OCI-LY7 (cell line): ENCODE data around the gene HIF1AN. TPM values are rescaled to one million over a fixed set of nuclear protein-coding genes. Genes with fewer than 3 reads are reported as not detected.

ENCODE experiments used
- BruUV-seq: library from RNA; stranded (reverse); fragments of 400-500 nt; replicated peaks from 2 replicates; lab custom pipeline; 2021; lab: Mats Ljungman, UMichigan
- CTCF ChIA-PET: fragments of 300-600 bp; sonication (Branson Sonifier 250); formaldehyde crosslinking; loops from one replicate; lab custom pipeline; 2022; ENCODE audit warnings: antibody characterized with exemption; ENCODE audit not compliant: unreplicated experiment; lab: Charles Lee
- POLR2A ChIA-PET: fragments of 300-600 bp; sonication (Branson Sonifier 250); formaldehyde crosslinking; loops from one replicate; lab custom pipeline; 2022; ENCODE audit warnings: antibody characterized with exemption; lab: Charles Lee
- DNase-seq: peaks from one replicate; pipeline ENCODE4 v3.0.0-alpha.2; 2015; ENCODE audit warnings: low spot score
- H2AFZ ChIP-seq: fragments of 200-600 bp; sonication (generic), shearing (Covaris generic); 2 replicates; pipeline ENCODE4 v1.6.1; 2014; ENCODE audit warnings: mild to moderate bottlenecking, antibody characterized with exemption, low read length, moderate library complexity
- H3K27ac ChIP-seq: fragments of 200-600 bp; sonication (generic); 2 replicates; pipeline ENCODE4 v1.5.1; 2014; ENCODE audit warnings: mixed run types, low read depth, mild to moderate bottlenecking, moderate library complexity, low read length, inconsistent platforms; ENCODE audit not compliant: poor library complexity, severe bottlenecking
- H3K36me3 ChIP-seq: fragments of 200-600 bp; sonication (generic); 2 replicates; pipeline ENCODE4 v1.6.1; 2014; ENCODE audit warnings: mild to moderate bottlenecking, antibody characterized with exemption, low read length, moderate library complexity, mixed read lengths; ENCODE audit not compliant: insufficient read depth
- H3K4me1 ChIP-seq: fragments of 200-600 bp; sonication (generic); 2 replicates; pipeline ENCODE4 v1.5.1; 2014; ENCODE audit warnings: mild to moderate bottlenecking, low read length; ENCODE audit not compliant: insufficient read depth, poor library complexity, severe bottlenecking
- H3K4me2 ChIP-seq: fragments of 200-600 bp; sonication (generic); 2 replicates; pipeline ENCODE4 v1.6.1; 2014; ENCODE audit warnings: mild to moderate bottlenecking, low read length
- H3K4me3 ChIP-seq: fragments of 200-600 bp; sonication (generic); 2 replicates; pipeline ENCODE4 v1.5.1; 2014; ENCODE audit warnings: mild to moderate bottlenecking, low read depth, low read length; ENCODE audit not compliant: poor library complexity, severe bottlenecking
- H3K79me2 ChIP-seq: fragments of 200-600 bp; sonication (generic); 2 replicates; pipeline ENCODE4 v1.6.1; 2016; ENCODE audit warnings: low read depth, mild to moderate bottlenecking, low read length, moderate library complexity, mixed read lengths; ENCODE audit not compliant: insufficient read depth
- H3K9me2 ChIP-seq: fragments of 200-600 bp; sonication (generic); 2 replicates; pipeline ENCODE4 v1.6.1; 2016; ENCODE audit warnings: mild to moderate bottlenecking, low read length, mixed read lengths; ENCODE audit not compliant: insufficient read depth
- H3K9me3 ChIP-seq: fragments of 200-600 bp; sonication (generic); 2 replicates; pipeline ENCODE4 v1.6.1; 2014; ENCODE audit warnings: mild to moderate bottlenecking, mixed run types, low read length, mixed read lengths
- H4K20me1 ChIP-seq: fragments of 200-600 bp; sonication (generic); 2 replicates; pipeline ENCODE4 v1.6.1; 2014; ENCODE audit warnings: mild to moderate bottlenecking, antibody characterized with exemption, low read length, moderate library complexity, mixed read lengths; ENCODE audit not compliant: insufficient read depth
- EZH2phosphoT487 ChIP-seq: fragments of 200-600 bp; sonication (generic); IDR thresholded peaks from 2 replicates; pipeline ENCODE4 v1.6.1; 2018; ENCODE audit warnings: low read depth, borderline replicate concordance, mild to moderate bottlenecking, mixed run types, antibody characterized with exemption, low read length, moderate library complexity, mixed read lengths
- intact Hi-C: fragments of 100-400 bp; cut with micrococcal nuclease; formaldehyde crosslinking; loops from one replicate; pipeline ENCODE4 v1.10.0; 2022; ENCODE audit not compliant: unreplicated experiment
- total RNA-seq, 2 experiments: library from RNA; depleted of rRNA in 1 of 2; stranded (reverse); fragments of >200 nt in 1 of 2; shearing (Covaris generic) in 1 of 2; gene quantifications; 2 replicates each; pipeline ENCODE4 v1.2.3, GENCODE V29; 2014 to 2022
- TF ChIP-seq, protein P1 (sequence below): fragments of 200-600 bp; sonication (generic); conservative IDR thresholded peaks from 2 replicates; pipeline ENCODE4 v1.5.1; 2014; ENCODE audit warnings: mild to moderate bottlenecking, antibody characterized with exemption, low read length, moderate library complexity, mixed read lengths

HIF1AN gene
- total RNA-seq, 2 experiments from 2014 or later: 10.6 to 44.6 TPM

- intact Hi-C loops: loop anchor here (10.0 kb wide), 1 partner anchor 309 kb away; no protein-coding TSS in a partner anchor
- H3K36me3 ChIP-seq: no peaks in the 10 kb centered on the region
- BruUV-seq: no TSS peak
- H3K79me2 ChIP-seq: no peaks in the 10 kb centered on the region
- no peaks in the 10 kb centered on the region for H4K20me1 ChIP-seq
- ChIA-PET POLR2A (interaction anchor here (0.6 kb wide), 1 partner anchor 258 kb away, joined by 3 read pairs; no protein-coding TSS in a partner anchor), CTCF (no interaction called here)
- H2AFZ ChIP-seq: no peak overlapping the region
- no peaks in the 10 kb centered on the region for H3K9me3 ChIP-seq
- H3K4me2 ChIP-seq: no peak overlapping the region
- no peak for DNase-seq
- no peaks in the 10 kb centered on the region for H3K9me2 ChIP-seq
- no peak overlapping the region for H3K27ac ChIP-seq
- no peaks in the 10 kb centered on the region for H3K4me1 ChIP-seq
- H3K4me3 ChIP-seq: no peak overlapping the region
- no peak for TF ChIP-seq EZH2phosphoT487
- TF ChIP-seq, protein P1, sequence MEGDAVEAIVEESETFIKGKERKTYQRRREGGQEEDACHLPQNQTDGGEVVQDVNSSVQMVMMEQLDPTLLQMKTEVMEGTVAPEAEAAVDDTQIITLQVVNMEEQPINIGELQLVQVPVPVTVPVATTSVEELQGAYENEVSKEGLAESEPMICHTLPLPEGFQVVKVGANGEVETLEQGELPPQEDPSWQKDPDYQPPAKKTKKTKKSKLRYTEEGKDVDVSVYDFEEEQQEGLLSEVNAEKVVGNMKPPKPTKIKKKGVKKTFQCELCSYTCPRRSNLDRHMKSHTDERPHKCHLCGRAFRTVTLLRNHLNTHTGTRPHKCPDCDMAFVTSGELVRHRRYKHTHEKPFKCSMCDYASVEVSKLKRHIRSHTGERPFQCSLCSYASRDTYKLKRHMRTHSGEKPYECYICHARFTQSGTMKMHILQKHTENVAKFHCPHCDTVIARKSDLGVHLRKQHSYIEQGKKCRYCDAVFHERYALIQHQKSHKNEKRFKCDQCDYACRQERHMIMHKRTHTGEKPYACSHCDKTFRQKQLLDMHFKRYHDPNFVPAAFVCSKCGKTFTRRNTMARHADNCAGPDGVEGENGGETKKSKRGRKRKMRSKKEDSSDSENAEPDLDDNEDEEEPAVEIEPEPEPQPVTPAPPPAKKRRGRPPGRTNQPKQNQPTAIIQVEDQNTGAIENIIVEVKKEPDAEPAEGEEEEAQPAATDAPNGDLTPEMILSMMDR: no peak
Measured at GRCh38 chr10:100565206-100565985, 29.7 kb downstream of the HIF1AN start.

GRCh38 chr10:100566561-100566960, 30.8 kb downstream of the HIF1AN start:
- BruUV-seq: no TSS peak
- POLR2A ChIA-PET: no interaction called here
- H3K4me3 ChIP-seq: no peak overlapping the region
- no peaks in the 10 kb centered on the region for H3K79me2 ChIP-seq
- H3K4me1 ChIP-seq: no peaks in the 10 kb centered on the region
- DNase-seq: no peak
- H3K27ac ChIP-seq: no peak overlapping the region
- H3K9me3 ChIP-seq: no peaks in the 10 kb centered on the region
- no peak overlapping the region for H2AFZ ChIP-seq
- intact Hi-C loops: loop anchor here (10.0 kb wide), 1 partner anchor 308 kb away; no protein-coding TSS in a partner anchor
- H3K9me2 ChIP-seq: no peaks in the 10 kb centered on the region
- no peaks in the 10 kb centered on the region for H3K36me3 ChIP-seq
- TF ChIP-seq EZH2phosphoT487: no peak
- no peaks in the 10 kb centered on the region for H4K20me1 ChIP-seq
- CTCF ChIA-PET: no interaction called here
- H3K4me2 ChIP-seq: no peak overlapping the region

DNA sequence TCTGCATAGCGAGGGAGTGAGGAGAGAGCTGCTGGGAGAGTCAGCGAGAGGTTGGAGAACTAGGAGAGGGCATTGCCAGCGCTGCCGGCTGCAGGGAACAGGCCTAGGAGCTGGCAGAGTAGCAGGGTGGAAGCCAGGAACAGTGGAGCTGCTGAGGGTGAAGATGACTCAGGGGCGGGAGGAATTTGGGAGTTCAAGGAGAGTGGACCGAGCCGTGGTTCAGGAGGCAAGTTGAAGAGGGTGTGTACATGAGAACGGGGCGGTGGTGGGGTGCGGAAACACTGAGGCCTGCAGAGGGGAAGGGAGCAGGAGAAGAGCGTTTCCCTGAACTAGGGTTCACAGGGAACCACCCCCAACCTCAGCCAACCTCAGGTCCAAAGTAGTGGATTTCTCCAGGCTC, 31.5 kb downstream of the HIF1AN start:
- Histone ChIP-seq H3K36me3 (no peaks in the 10 kb centered on the region), H4K20me1 (no peaks in the 10 kb centered on the region), H3K4me2 (no peak overlapping the region), H3K9me3 (no peaks in the 10 kb centered on the region), H3K27ac (no peak overlapping the region), H3K79me2 (no peaks in the 10 kb centered on the region), H3K4me3 (no peak overlapping the region), H2AFZ (no peak overlapping the region), H3K4me1 (no peaks in the 10 kb centered on the region), H3K9me2 (no peaks in the 10 kb centered on the region)
- intact Hi-C loops: loop anchor here (10.0 kb wide), 1 partner anchor 308 kb away; no protein-coding TSS in a partner anchor
- TF ChIP-seq, protein P1: no peak
- ChIA-PET POLR2A (no interaction called here), CTCF (no interaction called here)
- DNase-seq: no peak
- no TSS peak for BruUV-seq
